GM21528 (cell line): ENCODE results near the gene MYO1E.
"Not testable (repeated sequence)": the region's sequence is repeated elsewhere in the genome, so short reads cannot be mapped to it uniquely, and the experiment has no call there.

Experiments
- ATAC-seq: cut with Tn5 transposase; IDR thresholded peaks from one replicate; pipeline ENCODE4 v1.9.1; 2021; ENCODE audit warnings: mild to moderate bottlenecking, moderate library complexity; ENCODE audit not compliant: unreplicated experiment, low FRiP score

MYO1E gene

DNA sequence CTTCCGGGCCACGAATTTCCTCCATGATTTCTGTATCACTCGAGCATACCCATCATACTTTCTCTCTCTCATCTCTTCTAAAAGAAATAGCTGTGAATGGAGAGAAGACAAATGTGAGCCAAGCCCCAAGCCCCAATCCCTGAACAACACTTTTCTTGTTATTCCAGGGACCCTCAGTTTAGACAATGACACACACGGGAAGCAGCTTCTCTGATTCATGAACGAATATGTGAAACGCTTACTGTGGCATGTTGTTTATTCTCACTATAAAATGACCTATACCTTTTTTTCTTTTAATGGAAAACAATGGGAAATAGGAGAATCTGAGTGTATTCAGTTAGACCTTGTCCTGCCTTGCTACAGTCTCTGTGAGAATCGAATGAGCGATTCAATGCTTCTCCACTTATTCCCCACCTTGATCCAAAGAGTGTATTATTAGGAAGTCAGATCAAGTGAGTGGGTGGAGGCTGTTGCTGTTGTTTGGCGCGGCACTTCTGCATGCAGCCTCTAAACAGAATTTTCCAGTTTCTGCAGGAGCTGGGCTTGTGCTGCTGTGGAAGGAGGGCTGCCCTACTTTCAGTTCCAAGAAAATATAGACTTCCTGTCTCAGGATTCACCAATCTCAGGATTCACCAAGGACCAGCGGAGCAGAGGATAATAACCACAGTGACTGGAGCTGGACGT, 198.4 kb downstream of the MYO1E start:
- ATAC-seq, result no peak

DNA sequence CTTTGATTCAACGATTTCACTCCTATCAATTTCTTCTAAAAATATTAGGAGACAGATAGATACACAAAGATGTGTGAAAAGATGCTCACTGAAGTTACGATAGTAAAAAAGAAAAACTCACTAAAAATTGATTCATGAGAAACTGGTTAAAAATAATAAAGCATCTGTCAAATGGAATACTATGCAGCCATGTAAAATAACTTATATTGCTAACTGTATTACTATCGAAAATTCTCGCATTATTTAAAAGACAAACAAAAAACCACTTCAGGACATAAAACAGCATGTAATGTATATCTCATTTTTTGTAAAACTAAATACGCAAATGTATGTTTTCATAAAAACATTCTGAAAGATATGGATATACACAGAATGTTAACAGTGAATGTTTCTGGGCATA, 199.5 kb downstream of the MYO1E start:
- no peak for ATAC-seq

DNA sequence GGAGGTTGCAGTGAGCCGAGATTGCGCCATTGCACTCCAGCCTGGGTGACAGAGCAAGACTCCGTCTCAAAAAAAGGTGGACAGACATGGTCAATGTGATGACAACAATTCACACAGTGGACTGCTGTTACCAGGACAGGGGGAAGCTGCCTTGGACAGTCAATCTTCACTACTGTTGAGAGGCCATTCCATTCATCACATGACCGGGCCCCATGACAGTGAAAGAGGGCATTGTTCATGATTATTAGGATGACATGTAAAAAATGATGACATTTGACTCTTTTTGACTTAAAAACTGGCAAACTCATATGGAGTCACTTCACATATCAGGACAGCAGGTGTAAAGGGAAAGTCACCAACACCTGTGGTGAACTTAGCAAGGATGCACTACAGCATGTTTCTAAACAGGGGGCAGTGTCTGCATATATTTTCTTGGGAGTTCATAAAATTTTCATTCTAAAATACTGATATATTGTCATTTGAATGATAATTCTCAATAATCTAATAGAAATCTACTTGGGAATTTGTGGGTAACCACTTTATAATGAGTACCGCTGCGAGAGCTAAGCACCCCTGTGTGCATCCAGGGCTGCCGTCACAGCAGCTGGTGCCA, 200.3 kb downstream of the MYO1E start:
- no peak for ATAC-seq

DNA sequence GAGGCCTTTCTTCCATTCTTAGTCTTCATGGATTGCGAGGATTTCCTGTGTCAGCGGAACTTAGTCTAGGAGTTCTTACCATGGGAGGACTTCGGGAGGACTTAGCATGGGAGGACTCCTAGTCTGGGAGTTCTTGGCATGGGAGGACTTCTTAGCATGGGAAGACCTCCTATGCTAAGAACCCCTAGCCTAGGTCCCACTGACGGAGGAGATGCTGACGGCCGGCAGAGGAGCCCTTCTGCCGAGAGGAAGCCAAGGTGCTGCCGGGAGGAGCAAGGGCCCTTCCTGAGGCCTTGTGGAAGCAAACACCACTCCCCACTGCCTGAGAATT, 201.6 kb downstream of the MYO1E start:
- no peak for ATAC-seq

DNA sequence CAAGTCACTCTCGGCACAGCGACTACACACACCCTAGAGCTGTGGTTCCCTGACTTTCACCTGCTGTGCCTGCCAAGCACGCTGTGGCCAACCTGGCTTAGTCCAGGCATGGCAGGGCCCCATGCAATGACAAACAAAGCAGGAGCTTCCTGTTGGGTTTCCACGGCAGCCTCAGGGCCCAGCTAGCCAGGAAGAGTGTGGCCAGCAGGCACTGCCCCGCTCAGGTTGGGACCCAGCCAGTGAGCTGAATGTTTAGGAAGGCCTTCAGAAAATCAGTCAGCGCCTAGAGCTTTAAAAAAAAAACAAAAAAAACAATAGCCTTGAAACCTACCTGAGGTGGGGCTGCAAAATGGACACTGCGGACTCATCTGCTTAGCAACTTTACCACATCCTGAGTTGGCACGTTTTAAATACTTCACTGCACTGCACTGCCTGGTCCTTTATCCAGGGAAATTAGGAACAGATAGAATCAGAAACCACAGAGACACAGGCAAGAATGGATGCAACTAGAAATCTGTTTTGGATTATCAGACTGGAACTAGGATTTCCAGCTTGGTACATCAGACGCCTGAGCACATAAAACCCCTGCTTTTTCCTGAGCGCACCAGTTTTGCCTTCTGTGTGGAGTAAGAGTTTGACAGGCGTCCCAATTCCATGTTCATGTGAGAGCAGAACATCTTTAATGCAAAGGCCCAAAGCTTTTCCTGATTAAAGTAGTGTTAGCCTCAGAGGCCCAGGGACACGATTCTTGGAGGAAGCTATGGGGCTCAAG, 202.2 kb downstream of the MYO1E start:
- no peak for ATAC-seq

DNA sequence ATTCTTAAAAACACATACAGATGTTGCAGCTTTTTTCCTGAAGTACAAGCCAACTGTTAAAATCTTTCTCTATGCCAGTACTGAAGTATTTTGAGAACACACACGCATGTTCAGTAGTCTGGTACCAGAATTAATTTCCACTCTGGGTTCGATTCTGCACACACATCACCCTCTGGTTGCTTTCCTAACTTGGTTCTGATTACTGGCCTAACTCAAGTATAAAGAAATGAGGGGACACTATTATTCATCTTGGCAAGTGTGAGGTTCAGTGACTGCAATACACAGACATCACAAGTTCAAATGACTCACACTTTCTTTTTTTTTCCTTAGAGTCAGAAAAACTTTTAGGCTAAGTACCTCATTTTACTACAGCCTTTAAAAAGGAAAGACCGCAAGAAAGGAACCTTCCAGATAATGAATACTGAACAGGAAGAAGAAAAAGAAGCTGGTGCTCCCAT, 203.4 kb downstream of the MYO1E start:
- ATAC-seq, result no peak

DNA sequence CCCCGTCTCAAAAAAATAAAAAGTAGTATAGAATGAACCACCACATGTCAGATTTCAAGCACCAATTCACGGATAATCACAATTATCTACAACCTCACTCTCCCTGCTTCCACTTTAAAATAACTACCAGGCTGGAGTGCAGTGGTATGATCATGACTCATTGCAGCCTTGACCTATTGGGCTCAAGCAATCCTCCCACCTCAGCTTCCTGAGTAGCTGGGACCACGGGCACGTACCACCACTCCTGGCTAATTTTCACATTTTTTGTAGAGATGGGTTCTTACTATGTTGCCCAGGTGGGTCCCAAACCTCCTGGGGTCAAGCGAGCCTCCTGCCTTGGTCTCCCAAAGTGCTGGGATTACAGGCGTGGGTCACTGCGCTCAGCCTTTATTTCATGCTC, 204.1 kb downstream of the MYO1E start:
- no peak for ATAC-seq

DNA sequence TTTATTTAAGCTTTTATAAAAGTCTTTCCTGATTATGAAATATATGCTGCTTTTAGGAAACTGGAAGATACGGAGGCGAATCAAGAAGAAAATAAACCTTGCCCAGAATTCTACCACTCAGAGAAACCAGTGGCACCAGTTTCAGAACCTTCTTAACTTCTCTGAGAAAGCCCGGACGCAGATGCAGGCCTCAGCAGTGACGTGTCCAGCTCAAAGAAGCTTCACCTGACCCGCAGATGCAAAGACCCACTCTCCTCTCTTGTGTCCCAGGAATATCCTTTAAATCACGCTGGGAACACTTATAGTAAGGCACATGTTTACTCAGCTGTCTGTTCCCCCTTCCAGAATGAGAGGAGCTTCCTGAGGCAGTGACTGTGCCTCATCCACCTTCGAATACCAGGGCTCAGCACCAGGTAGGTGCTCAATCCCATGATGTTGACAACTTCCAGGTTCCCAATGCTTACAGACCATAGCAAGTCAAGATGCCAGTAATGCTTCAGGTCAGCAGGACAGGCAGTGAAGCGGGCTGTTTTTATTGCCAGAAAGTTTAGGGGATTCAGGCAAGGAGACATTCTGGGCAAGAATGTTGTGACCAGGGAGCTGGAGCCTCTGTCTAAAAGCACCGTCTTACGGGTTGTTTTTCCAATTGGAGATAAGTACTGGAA, 205.9 kb downstream of the MYO1E start:
- no peak for ATAC-seq

DNA sequence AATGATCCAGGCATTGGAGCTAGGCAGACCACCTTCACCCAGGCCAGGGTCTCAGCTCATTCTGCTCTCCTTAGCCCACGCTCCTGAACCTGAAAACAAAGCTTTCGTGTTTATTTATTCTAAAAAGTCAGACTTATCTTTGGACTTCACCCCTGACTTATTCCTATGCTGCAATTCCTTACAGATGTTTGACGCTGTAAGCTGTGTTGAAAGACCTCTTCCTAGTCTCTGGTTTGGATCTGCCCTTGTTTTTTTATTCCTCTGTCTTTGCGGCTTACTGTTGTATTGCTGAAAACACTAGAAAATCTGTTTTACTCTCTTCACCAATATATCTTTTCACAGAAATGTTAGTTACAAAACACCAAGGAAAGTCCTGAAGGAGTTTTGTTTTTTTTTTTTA, 206.5 kb downstream of the MYO1E start:
- no peak for ATAC-seq

DNA sequence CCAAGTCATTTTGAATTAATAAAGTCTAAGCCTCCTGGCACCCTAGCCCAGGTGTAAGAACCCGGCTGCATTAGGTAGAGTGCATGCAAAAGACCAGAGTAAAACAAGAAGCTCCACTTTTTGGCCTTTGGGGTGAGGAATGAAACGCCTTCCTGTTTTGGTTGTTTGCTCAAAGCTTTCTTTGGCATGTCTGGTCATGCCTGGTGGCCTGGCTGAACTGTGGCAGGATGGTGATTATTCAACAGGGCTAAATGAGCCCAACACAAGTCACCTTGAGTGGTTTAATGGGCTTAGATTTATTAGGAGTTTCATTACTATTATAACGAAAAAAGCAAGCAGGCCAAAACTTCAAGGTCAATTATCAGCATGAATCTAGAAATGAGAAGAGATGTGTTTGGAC, 206.9 kb downstream of the MYO1E start:
- ATAC-seq, result no peak

DNA sequence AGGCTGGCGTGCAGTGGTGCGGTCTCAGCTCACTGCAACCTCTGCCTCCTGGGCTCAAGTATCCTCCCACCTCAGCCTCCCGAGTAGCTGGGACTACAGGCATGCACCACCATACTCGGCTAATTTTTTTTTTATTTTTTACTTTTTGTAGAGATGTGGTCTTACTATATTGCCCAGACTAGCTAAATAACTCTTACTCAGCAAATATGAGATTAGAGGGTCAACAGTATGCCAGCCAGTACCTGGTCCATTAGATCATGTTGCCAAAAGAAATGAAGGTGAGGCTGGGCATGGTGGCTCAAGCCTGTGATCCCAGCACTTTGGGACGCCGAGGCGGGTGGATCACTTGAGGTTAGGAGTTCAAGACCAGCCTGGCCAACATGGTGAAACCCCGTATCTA, 210.6 kb downstream of the MYO1E start:
- not testable (repeated sequence) for ATAC-seq

DNA sequence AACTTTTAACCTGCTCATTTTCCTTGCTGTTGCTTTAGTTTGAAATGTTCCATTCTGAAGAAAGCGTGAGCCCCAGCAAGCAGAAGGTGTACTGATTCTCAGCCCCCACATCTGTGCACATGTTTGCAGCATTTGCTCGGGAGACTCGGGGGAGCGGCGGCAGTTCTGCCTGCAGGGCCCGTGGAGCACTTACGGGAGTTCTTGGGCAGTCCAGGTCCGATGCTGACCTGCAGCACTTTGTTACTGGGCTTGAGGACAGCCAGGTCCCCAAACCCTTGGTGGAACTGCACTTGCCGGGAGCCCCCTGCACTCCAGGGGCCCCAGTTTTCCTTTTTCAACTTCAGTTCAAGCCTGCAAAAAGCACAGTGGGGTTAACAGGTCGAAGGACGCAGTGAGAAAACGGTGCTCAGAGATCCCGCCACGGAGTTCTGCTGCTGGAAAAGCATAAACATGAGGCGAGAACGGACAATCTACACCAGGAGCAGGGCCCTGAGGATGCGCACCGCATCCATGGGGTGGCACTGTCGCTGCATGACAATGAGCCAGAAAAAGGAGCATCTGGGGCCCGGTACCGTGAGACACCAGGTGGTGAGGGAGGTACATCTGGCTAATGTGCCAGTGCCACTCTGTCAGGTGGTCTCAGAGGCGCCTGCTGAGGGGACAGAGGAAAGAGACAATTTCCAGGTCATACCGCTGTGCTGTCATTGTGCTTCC, 211.6 kb downstream of the MYO1E start:
- ATAC-seq, result no peak

DNA sequence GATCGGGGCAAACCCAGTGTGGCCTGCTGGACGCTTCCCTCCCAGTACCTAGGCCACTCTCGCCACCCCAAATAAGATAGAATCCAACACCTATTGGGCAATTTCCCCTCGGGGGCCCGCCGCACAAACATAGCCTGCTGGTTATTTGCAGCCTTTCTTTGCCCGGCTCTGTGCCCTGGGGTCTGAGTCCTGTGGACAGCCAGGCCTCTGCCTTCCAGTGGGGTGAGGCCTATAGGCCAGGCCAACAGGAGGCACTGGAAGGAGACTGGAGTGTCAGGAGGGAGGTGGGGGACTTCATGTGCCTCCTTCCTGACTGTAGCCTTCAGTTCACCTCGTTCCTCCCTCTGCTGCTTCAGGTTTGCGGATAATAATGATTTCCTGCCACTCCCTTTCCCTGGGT, 213.5 kb downstream of the MYO1E start:
- no peak for ATAC-seq

DNA sequence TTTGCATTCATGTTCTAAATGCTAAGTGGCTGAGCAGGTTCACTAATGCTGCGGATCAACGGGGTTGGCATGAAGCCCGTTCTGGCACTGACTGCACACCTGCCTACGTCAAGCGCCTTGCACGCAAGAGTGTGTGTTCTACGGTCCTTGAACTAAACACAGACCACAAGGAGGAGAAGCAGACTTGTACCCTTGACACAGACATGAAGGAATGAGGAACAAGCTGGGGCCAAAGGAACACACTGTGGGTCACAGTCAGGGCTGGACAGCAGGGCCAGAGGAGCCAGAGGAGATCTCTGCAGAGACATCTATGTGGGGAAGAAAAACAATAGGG, 214.0 kb downstream of the MYO1E start:
- no peak for ATAC-seq

DNA sequence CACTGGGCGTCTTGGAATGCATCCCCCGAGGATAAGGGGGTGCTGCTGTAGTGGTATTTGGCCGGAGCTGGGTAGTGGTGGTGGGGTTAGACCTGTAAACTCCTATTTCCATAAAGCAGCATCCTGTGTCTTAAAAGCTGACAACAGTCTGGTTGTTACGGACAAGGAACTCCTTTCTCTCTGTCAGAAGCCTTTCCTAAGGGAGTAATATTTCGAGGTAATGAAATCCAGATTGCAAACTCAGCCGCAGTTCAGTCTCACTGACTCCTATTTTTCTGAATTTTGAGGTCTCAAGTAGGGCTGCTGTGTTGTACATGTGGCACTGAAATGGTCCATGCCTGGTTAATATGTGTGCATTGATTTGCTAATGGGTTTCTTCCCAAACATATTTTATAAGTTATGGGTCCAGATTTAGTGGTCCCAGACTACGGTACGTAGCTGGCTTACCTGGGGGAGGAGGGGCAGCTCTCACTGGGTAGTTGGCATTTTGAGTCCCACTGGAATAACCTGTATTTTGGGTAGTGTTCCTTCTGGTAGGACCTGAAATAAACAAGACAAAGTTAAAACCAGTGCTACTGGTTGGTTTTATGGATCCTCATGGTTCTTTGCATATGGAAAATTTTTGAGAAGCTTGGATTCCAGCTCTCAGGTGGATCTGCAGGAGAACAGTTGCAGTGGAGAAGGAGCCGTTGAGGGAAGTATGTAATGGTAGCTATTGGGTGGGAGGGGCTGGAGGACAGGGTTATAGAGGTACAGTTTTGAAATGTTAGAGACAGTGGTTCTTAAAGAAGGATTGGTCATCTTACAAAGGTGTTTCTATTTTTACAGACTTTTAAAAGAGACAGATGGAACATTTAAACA, 214.6 kb downstream of the MYO1E start:
- ATAC-seq, result no peak

DNA sequence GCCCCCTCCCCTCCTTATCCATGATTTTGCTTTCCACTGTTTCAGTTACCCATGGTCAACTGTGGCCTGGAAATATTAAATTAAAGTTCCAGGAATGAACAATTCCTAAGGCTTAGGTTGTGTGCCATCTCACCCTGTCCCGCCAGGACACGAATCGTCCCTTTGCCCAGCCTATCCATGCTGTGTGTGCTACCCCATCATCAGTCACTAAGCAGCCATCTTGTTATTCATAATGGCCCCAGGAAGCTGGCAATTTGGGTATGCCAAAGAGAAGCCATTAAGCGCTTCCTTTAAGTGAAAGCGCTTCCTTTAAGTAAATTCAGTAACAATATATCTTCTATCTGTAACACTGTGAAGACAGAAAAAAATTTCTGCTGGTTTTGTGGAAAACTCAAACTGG, 215.3 kb downstream of the MYO1E start:
- ATAC-seq, result no peak

DNA sequence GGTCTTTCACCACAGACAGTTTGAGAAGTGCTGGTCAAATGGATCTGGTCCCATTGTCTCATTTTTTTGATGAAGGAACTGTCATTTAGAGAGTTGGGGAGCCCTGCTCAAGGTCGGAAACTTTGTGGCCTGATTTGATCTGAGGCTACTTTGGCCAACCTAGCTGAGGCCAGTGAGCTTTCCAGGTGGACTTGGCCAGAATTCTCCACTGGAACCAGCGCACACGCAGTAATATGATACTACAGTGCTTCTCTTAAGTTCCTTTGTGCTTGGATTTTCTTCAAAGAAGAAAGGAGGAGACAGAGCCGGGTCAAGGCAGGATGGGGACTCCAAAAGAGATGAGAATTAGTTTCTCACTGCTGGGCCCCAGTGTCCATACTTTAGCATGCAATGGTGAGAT, 217.2 kb downstream of the MYO1E start:
- no peak for ATAC-seq

DNA sequence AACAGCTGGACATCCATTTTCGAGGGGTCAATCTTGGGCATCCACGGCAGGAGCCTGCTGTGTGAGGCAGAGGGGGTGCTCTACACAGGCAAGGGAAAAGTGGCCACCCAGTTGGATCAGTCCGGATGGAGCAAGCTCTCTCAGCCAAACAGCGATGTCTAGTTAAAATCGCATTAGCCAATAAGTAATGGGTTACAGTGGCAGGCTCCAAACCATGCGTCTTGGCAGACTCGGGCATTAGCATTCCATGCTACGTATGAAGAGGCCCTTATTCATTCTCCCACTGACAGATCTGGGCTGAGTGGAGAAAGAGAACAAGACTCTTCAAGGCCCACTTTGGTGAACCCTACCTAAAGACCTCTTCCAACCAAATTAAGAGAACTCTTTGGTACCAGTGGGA, 218.4 kb downstream of the MYO1E start:
- ATAC-seq, result no peak

DNA sequence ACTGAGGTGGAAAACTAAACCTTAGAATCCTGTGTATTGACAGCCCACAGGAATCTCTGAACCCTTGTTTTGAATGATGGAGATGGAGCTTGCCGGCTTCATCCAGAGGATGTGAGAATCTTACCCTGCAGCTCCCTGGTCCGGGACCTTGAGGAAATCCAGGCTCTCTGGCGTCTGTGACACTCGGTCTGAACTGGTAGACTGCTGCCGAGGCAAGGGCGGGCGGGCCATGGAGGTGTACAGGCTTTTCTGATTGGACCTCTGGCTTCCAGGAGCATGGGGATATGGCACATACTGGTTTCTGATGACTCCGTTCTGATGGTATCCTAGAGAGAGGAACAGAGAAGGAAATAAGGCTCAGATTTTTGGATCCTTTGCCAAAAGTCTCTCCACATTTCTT, 219.2 kb downstream of the MYO1E start:
- no peak for ATAC-seq
